Measurements from ENCODE around the gene SAMD4B. TPM values are rescaled to one million over a fixed set of nuclear protein-coding genes. Genes with fewer than 3 reads are reported as not detected.

The SAMD4B gene
- total RNA-seq, 4 donors from 2014 or later, result 103 to 193 (median 115) TPM

- peak overlapping the region in 1 of 4 donors; percentile 14 for H3K4me3 ChIP-seq
- H3K27me3 ChIP-seq, result no peaks in the 10 kb centered on the region
- TF ChIP-seq POLR2A (IDR thresholded peaks at IDR 0.05) (no peak), EP300 (IDR thresholded peaks at IDR 0.05) (no peak), CTCF (IDR thresholded peaks at IDR 0.05) (no peak)
- peaks cover 0 to 25% (median 0%) of the 10 kb centered on the region in 3 donors for H3K36me3 ChIP-seq
- WGBS, 2 donors, result 67 to 82% methylated on average over 4 of the region's 4 CpGs
- H3K4me1 ChIP-seq, result peaks cover 0 to 84% (median 57%) of the 10 kb centered on the region in 4 donors
- peak overlapping the region; percentile 94 to 100 (median 100) for H3K27ac ChIP-seq
- no peak for DNase-seq (ENCODE audit: low spot score in 2 of 2)
- H3K9me3 ChIP-seq, result no peaks in the 10 kb centered on the region
Observed at GRCh38 chr19:39401070-39401548, 58.9 kb downstream of the SAMD4B start.

- WGBS, 2 donors, result 38 to 40% methylated on average over 23 to 25 of the region's 25 CpGs
- H3K4me3 ChIP-seq, result peak overlapping the region in 2 of 4 donors; percentile 56 to 66
- no peaks in the 10 kb centered on the region for H3K9me3 ChIP-seq
- peak overlapping the region; percentile 94 to 100 (median 100) for H3K27ac ChIP-seq
- TF ChIP-seq EP300 (IDR thresholded peaks at IDR 0.05) (peak; percentile 30 to 65), POLR2A (IDR thresholded peaks at IDR 0.05) (peak in 1 of 2 donors; percentile 19), CTCF (IDR thresholded peaks at IDR 0.05) (no peak)
- DNase-seq (ENCODE audit: low spot score in 2 of 2), result peak in 1 of 2 donors; percentile 69
- peaks cover 0 to 3% of the 10 kb centered on the region in 2 donors for H3K27me3 ChIP-seq
- peaks cover 0 to 85% (median 59%) of the 10 kb centered on the region in 4 donors for H3K4me1 ChIP-seq
- peaks cover 0 to 20% (median 0%) of the 10 kb centered on the region in 3 donors for H3K36me3 ChIP-seq
Observed at GRCh38 chr19:39401549-39402345, 59.5 kb downstream of the SAMD4B start.

GRCh38 chr19:39402346-39403300 is 60.4 kb downstream of the SAMD4B start:
- WGBS, 2 donors, result 2 to 3% methylated on average over 53 to 54 of the region's 59 CpGs
- Histone ChIP-seq H3K9me3 (no peaks in the 10 kb centered on the region), H3K36me3 (peaks cover 0 to 22% (median 4%) of the 10 kb centered on the region in 3 donors), H3K27ac (peak overlapping the region; percentile 94 to 100 (median 100)), H3K4me1 (peaks cover 0 to 78% (median 56%) of the 10 kb centered on the region in 4 donors), H3K27me3 (peaks cover 0 to 3% of the 10 kb centered on the region in 2 donors), H3K4me3 (peak overlapping the region; percentile 50 to 78 (median 61))
- TF ChIP-seq POLR2A (IDR thresholded peaks at IDR 0.05), result peak in 1 of 2 donors; percentile 68
- peak; percentile 77 to 96 for TF ChIP-seq EP300 (IDR thresholded peaks at IDR 0.05)
- TF ChIP-seq CTCF (IDR thresholded peaks at IDR 0.05), result no peak
- peak; percentile 90 to 94 for DNase-seq (ENCODE audit: low spot score in 2 of 2)

- DNase-seq (ENCODE audit: low spot score in 2 of 2), result peak; percentile 99
- peaks cover 0 to 68% (median 47%) of the 10 kb centered on the region in 4 donors for H3K4me1 ChIP-seq
- no peaks in the 10 kb centered on the region for H3K9me3 ChIP-seq
- peak in 1 of 5 experiments; percentile 48 for TF ChIP-seq CTCF (IDR thresholded peaks at IDR 0.05)
- TF ChIP-seq POLR2A (IDR thresholded peaks at IDR 0.05), result peak; percentile 73 to 75
- peak; percentile 99 to 100 for TF ChIP-seq EP300 (IDR thresholded peaks at IDR 0.05)
- H3K36me3 ChIP-seq, result peaks cover 9 to 28% (median 14%) of the 10 kb centered on the region in 3 donors
- H3K4me3 ChIP-seq, result peak overlapping the region; percentile 50 to 78 (median 61)
- H3K27me3 ChIP-seq, result peaks cover 0 to 3% of the 10 kb centered on the region in 2 donors
- peak overlapping the region; percentile 94 to 100 (median 100) for H3K27ac ChIP-seq
- WGBS, 2 donors, result 1 to 2% methylated on average over 37 to 42 of the region's 43 CpGs
Observed at GRCh38 chr19:39403331-39404312, 61.4 kb downstream of the SAMD4B start.
